K562 (cell line): ENCODE data around the gene KIAA0513. TPM values are rescaled to one million over a fixed set of nuclear protein-coding genes. Genes with fewer than 3 reads are reported as not detected.

Experiments used
- ATAC-seq: fragments of 200-7000 bp; cut with Tn5 transposase; 3 replicates; pipeline ENCODE4 v1.9.1; 2020; ENCODE audit warnings: moderate library complexity
- BruUV-seq: library from RNA; stranded (reverse); fragments of 400-500 nt; replicated peaks from 2 replicates; lab custom pipeline; 2021; lab: Mats Ljungman, UMichigan
- CTCF ChIA-PET: fragments of 300-600 bp; formaldehyde crosslinking; extraction: SDS; loops from one replicate; lab custom pipeline; 2021; ENCODE audit warnings: low intra/inter-chr PET ratio; lab: Yijun Ruan, JAX
- POLR2A ChIA-PET: fragments of 300-600, 350-650 bp; sonication (Branson Sonifier 250); formaldehyde crosslinking; extraction: SDS; loops from one replicate; lab custom pipeline; 2021; ENCODE audit warnings: antibody characterized with exemption, inconsistent platforms; lab: Yijun Ruan, JAX
- DNase-seq, 4 experiments: peaks; one replicate each; pipeline versions ENCODE4 v3.0.0 to v3.0.0-alpha.2; 2011 to 2018; ENCODE audit warnings: low spot score in 3 of 4, mixed read lengths in 3 of 4; ENCODE audit errors: extremely low read depth in 1 of 4
- FAIRE-seq: peaks from 2 replicates; lab custom pipeline; 2011; peaks lifted over from hg19 to GRCh38; lab: Jason Lieb, UNC
- H2AFZ ChIP-seq: 2 replicates; pipeline ENCODE4 v1.6.0; 2011; ENCODE audit warnings: low read depth, low read length, control low read depth, inconsistent platforms
- H3K27ac ChIP-seq: fragments of 200-600 bp; 3 replicates; pipeline ENCODE4 v1.8.0; 2011; ENCODE audit warnings: low read depth, mild to moderate bottlenecking, control low read depth, inconsistent platforms, low read length, moderate library complexity, mixed read lengths; ENCODE audit errors: extremely low read depth
- H3K27me3 ChIP-seq, 2 experiments: fragments of 300-600 bp in 1 of 2; 2 replicates in 1 of 2; 3 replicates in 1 of 2; pipeline versions ENCODE4 v1.6.0 to v1.8.0; 2011; ENCODE audit warnings: inconsistent platforms in 2 of 2, low read length in 2 of 2, mild to moderate bottlenecking in 1 of 2, mixed read lengths in 1 of 2, moderate library complexity in 1 of 2; ENCODE audit not compliant: control insufficient read depth in 2 of 2, insufficient read depth in 2 of 2
- H3K36me3 ChIP-seq: fragments of 300-600 bp; 3 replicates; pipeline ENCODE4 v1.8.0; 2011; ENCODE audit warnings: mild to moderate bottlenecking, low read length, inconsistent platforms; ENCODE audit not compliant: control insufficient read depth, insufficient read depth
- H3K4me1 ChIP-seq, 2 experiments: fragments of 200-600 bp in 1 of 2; replicated peaks in 1 of 2; 2 replicates in 1 of 2; 3 replicates in 1 of 2; pipeline versions ENCODE4 v1.5.1 to v1.8.0; 2011; ENCODE audit warnings: inconsistent platforms in 2 of 2, low read length in 2 of 2, mild to moderate bottlenecking in 1 of 2, mixed read lengths in 1 of 2, moderate library complexity in 1 of 2; ENCODE audit not compliant: control insufficient read depth in 2 of 2, insufficient read depth in 2 of 2
- H3K4me2 ChIP-seq: 2 replicates; pipeline ENCODE4 v1.6.1; 2011; ENCODE audit warnings: low read length, control low read depth, inconsistent platforms, mixed read lengths; ENCODE audit not compliant: insufficient read depth
- H3K4me3 ChIP-seq: fragments of 200-600 bp; sonication (generic), shearing (Covaris generic); 2 replicates; pipeline ENCODE4 v1.5.1; 2016; ENCODE audit warnings: control low read depth, inconsistent platforms
- H3K79me2 ChIP-seq: fragments of 200-600 bp; 3 replicates; pipeline ENCODE4 v1.8.0; 2011; ENCODE audit warnings: low read length, inconsistent platforms; ENCODE audit not compliant: control insufficient read depth, insufficient read depth
- H3K9ac ChIP-seq, 2 experiments: 2 replicates each; pipeline versions ENCODE4 v1.6.0 to v1.6.1; 2011; ENCODE audit warnings: low read depth in 2 of 2, low read length in 2 of 2, control low read depth in 1 of 2, inconsistent platforms in 1 of 2, mild to moderate bottlenecking in 1 of 2, mixed read lengths in 1 of 2; ENCODE audit not compliant: insufficient read depth in 1 of 2
- H3K9me1 ChIP-seq: one replicate; pipeline ENCODE4 v1.6.0; 2011; ENCODE audit warnings: inconsistent platforms, mild to moderate bottlenecking, low read length, moderate library complexity; ENCODE audit not compliant: control insufficient read depth, insufficient read depth
- H3K9me3 ChIP-seq: replicated peaks from 2 replicates; pipeline ENCODE4 v1.5.1; 2011; ENCODE audit warnings: low read depth, low read length, inconsistent platforms; ENCODE audit not compliant: control insufficient read depth, insufficient read depth
- H4K20me1 ChIP-seq: replicated peaks from 2 replicates; pipeline ENCODE4 v1.6.1; 2011; ENCODE audit warnings: low read length, inconsistent platforms, mixed read lengths; ENCODE audit not compliant: control insufficient read depth, insufficient read depth
- HDAC3 ChIP-seq: fragments of 450-650 bp; IDR thresholded peaks from 2 replicates; pipeline ENCODE4 v1.6.1; 2018; ENCODE audit warnings: borderline replicate concordance, mild to moderate bottlenecking, moderate library complexity; ENCODE audit not compliant: partially characterized antibody
- MEIS2 ChIP-seq: fragments of 450-650 bp; IDR thresholded peaks from 2 replicates; pipeline ENCODE4 v1.6.1; 2014; ENCODE audit warnings: mild to moderate bottlenecking; ENCODE audit not compliant: partially characterized antibody
- MYBL2 ChIP-seq, 2 experiments: fragments of 450-650 bp in 1 of 2; sonication (generic) in 1 of 2; formaldehyde crosslinking in 1 of 2; IDR thresholded peaks; 2 replicates each; pipeline versions ENCODE4 v1.6.1 to v1.8.1; 2017 to 2022; ENCODE audit warnings: borderline replicate concordance in 1 of 2, inconsistent platforms in 1 of 2, low read depth in 1 of 2, mild to moderate bottlenecking in 1 of 2, missing genetic modification reagents in 1 of 2, moderate library complexity in 1 of 2
- NFE2L1 ChIP-seq: fragments of 450-650 bp; IDR thresholded peaks from 2 replicates; pipeline ENCODE4 v1.6.1; 2016; ENCODE audit warnings: missing genetic modification characterization, low read depth, mild to moderate bottlenecking, missing compliant biosample characterization, moderate library complexity, borderline replicate concordance
- ZNF696 ChIP-seq: fragments of 250-450 bp; sonication (Bioruptor Pico); conservative IDR thresholded peaks from 2 replicates; pipeline ENCODE4 v1.4.0; 2020; ENCODE audit warnings: mild to moderate bottlenecking, moderate library complexity
- WGBS: fragments of 100-300 bp; shearing (Covaris generic); methylation state at CpG from one replicate; pipeline ENCODE4 v1.1.6; 2016; ENCODE audit warnings: low coverage, mixed read lengths; ENCODE audit not compliant: insufficient coverage; ENCODE audit errors: missing lambda C conversion rate; 5-methylcytosine and 5-hydroxymethylcytosine counted together
- in situ Hi-C: fragments of 300-500 bp; cut with MboI; formaldehyde crosslinking; loops from 4 replicates; pipeline ENCODE4 v1.15.0; 2018; ENCODE audit warnings: inconsistent platforms, mixed read lengths
- intact Hi-C: fragments of 100-400 bp; cut with micrococcal nuclease; formaldehyde crosslinking; loops from 2 replicates; pipeline ENCODE4 v1.14.2; 2022
- polyA plus RNA-seq, 8 experiments: library from polyadenylated mRNA; depleted of rRNA in 4 of 8; stranded (reverse) in 5 of 8; unstranded in 3 of 8; fragments of >200 nt; fragmentation: Nextera tagmentation in 2 of 8; fragmentation: Illumina TruSeq in 1 of 8; extraction: Ambion mirVana in 2 of 8; extraction: Trizol in 1 of 8; gene quantifications; 2 replicates each; pipeline versions ENCODE4 v1.2.1 to v1.2.3, GENCODE V29; 2011 to 2014; ENCODE audit warnings: inconsistent platforms in 1 of 8, missing spikeins in 1 of 8
- total RNA-seq, 7 experiments: library from RNA; depleted of rRNA in 6 of 7; stranded (reverse); fragments of >200 nt in 6 of 7; fragmentation: Illumina TruSeq in 2 of 7; extraction: Trizol in 2 of 7; gene quantifications; 2 replicates each; pipeline versions ENCODE4 v1.2.1 to v1.2.3, GENCODE V29; 2011 to 2021; ENCODE audit warnings: low replicate concordance in 1 of 7
- TF ChIP-seq, protein P1 (sequence below): fragments of 250-450 bp; sonication (Bioruptor Pico); IDR thresholded peaks from 2 replicates; pipeline ENCODE4 v1.8.0; 2022; ENCODE audit warnings: inconsistent platforms
- TF ChIP-seq, protein P2 (sequence below), 2 experiments: fragments of 450-650 bp; IDR thresholded peaks; 2 replicates each; pipeline ENCODE4 v1.6.1; 2018; ENCODE audit warnings: mild to moderate bottlenecking in 2 of 2, low read depth in 1 of 2; ENCODE audit not compliant: partially characterized antibody in 2 of 2
- TF ChIP-seq, protein P3 (sequence below), 2 experiments: IDR thresholded peaks in 1 of 2; conservative IDR thresholded peaks in 1 of 2; 2 replicates each; pipeline ENCODE4 v1.6.1; 2016; ENCODE audit warnings: low read depth in 2 of 2, mild to moderate bottlenecking in 1 of 2, missing compliant biosample characterization in 1 of 2, missing genetic modification characterization in 1 of 2, moderate library complexity in 1 of 2
- TF ChIP-seq, protein P4 (sequence below): IDR thresholded peaks from 2 replicates; pipeline ENCODE4 v1.6.1; 2016; ENCODE audit warnings: missing genetic modification characterization, missing compliant biosample characterization

KIAA0513 gene
- total and polyA plus RNA-seq, 9 of the 15 experiments (the other 6 are each of a cell fraction or from before 2014, with no cell fraction given), result 0.18 to 13.7 (median 10.2) TPM

DNA sequence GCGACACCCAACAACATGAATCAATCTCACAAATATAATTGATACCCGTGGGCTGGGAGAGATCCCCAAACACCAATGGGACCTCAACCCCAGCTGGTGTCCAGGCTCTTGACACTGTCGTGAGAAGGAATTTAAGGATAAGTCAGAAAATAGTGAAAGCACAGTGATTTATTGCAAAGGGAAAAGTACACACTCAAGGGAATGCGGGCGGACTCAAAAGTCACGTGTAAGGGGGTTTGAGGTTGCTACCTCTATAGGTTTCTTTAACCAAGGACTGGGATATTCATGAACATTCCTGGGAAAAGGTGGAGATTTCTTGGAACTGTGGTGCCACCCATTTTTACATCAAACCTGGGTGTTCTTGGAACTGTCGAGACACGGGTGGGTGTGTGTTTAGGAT, 10.0 kb upstream of the KIAA0513 start:
- ChIA-PET CTCF (no interaction called here), POLR2A (no interaction called here)
- 16% methylated on average over 8 of the region's 8 CpGs for WGBS
- Histone ChIP-seq H3K9me1 (no peaks in the 10 kb centered on the region), H3K9me3 (no peaks in the 10 kb centered on the region), H3K27me3 (peaks cover 6 to 12% of the 10 kb centered on the region in 2 experiments; a peak in 4 of 5 replicates), H4K20me1 (no peaks in the 10 kb centered on the region), H2AFZ (no peak overlapping the region), H3K9ac (no peak overlapping the region), H3K4me1 (peaks cover 0 to 9% of the 10 kb centered on the region in 2 experiments; a peak in 4 of 5 replicates), H3K27ac (no peak overlapping the region), H3K36me3 (no peaks in the 10 kb centered on the region), H3K4me2 (no peak overlapping the region), H3K4me3 (no peak overlapping the region), H3K79me2 (no peaks in the 10 kb centered on the region)
- no peak for DNase-seq
- intact Hi-C loops, result no loop called here
- FAIRE-seq, result no peak
- BruUV-seq, result no TSS peak
- ATAC-seq, result no peak
- in situ Hi-C loops, result no loop called here
- TF ChIP-seq, protein P1, sequence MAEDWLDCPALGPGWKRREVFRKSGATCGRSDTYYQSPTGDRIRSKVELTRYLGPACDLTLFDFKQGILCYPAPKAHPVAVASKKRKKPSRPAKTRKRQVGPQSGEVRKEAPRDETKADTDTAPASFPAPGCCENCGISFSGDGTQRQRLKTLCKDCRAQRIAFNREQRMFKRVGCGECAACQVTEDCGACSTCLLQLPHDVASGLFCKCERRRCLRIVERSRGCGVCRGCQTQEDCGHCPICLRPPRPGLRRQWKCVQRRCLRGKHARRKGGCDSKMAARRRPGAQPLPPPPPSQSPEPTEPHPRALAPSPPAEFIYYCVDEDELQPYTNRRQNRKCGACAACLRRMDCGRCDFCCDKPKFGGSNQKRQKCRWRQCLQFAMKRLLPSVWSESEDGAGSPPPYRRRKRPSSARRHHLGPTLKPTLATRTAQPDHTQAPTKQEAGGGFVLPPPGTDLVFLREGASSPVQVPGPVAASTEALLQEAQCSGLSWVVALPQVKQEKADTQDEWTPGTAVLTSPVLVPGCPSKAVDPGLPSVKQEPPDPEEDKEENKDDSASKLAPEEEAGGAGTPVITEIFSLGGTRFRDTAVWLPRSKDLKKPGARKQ (CRISPR knock-in tag), result no peak
- TF ChIP-seq MYBL2 (IDR thresholded peaks at IDR 0.05; ENCODE audit: low read depth) (no peak), MYBL2 (CRISPR knock-in tag; IDR thresholded peaks at IDR 0.05; ENCODE audit: borderline replicate concordance) (no peak), NFE2L1 (no peak), MEIS2 (peak; percentile 75), ZNF696 (CRISPR knock-in tag) (no peak), HDAC3 (no peak)
- TF ChIP-seq, protein P2, sequence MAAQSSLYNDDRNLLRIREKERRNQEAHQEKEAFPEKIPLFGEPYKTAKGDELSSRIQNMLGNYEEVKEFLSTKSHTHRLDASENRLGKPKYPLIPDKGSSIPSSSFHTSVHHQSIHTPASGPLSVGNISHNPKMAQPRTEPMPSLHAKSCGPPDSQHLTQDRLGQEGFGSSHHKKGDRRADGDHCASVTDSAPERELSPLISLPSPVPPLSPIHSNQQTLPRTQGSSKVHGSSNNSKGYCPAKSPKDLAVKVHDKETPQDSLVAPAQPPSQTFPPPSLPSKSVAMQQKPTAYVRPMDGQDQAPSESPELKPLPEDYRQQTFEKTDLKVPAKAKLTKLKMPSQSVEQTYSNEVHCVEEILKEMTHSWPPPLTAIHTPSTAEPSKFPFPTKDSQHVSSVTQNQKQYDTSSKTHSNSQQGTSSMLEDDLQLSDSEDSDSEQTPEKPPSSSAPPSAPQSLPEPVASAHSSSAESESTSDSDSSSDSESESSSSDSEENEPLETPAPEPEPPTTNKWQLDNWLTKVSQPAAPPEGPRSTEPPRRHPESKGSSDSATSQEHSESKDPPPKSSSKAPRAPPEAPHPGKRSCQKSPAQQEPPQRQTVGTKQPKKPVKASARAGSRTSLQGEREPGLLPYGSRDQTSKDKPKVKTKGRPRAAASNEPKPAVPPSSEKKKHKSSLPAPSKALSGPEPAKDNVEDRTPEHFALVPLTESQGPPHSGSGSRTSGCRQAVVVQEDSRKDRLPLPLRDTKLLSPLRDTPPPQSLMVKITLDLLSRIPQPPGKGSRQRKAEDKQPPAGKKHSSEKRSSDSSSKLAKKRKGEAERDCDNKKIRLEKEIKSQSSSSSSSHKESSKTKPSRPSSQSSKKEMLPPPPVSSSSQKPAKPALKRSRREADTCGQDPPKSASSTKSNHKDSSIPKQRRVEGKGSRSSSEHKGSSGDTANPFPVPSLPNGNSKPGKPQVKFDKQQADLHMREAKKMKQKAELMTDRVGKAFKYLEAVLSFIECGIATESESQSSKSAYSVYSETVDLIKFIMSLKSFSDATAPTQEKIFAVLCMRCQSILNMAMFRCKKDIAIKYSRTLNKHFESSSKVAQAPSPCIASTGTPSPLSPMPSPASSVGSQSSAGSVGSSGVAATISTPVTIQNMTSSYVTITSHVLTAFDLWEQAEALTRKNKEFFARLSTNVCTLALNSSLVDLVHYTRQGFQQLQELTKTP (IDR thresholded peaks at IDR 0.05; ENCODE audit: low read depth in 1 of 2, partially characterized antibody in 2 of 2), result no peak
- TF ChIP-seq, protein P3, sequence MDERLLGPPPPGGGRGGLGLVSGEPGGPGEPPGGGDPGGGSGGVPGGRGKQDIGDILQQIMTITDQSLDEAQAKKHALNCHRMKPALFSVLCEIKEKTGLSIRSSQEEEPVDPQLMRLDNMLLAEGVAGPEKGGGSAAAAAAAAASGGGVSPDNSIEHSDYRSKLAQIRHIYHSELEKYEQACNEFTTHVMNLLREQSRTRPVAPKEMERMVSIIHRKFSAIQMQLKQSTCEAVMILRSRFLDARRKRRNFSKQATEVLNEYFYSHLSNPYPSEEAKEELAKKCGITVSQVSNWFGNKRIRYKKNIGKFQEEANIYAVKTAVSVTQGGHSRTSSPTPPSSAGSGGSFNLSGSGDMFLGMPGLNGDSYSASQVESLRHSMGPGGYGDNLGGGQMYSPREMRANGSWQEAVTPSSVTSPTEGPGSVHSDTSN (CRISPR knock-in tag; IDR thresholded peaks at IDR 0.05; ENCODE audit: low read depth), result no peak
- TF ChIP-seq, protein P3 (tag; conservative IDR thresholded peaks at IDR 0.05; ENCODE audit: low read depth), result peak; percentile 68
- TF ChIP-seq, protein P4, sequence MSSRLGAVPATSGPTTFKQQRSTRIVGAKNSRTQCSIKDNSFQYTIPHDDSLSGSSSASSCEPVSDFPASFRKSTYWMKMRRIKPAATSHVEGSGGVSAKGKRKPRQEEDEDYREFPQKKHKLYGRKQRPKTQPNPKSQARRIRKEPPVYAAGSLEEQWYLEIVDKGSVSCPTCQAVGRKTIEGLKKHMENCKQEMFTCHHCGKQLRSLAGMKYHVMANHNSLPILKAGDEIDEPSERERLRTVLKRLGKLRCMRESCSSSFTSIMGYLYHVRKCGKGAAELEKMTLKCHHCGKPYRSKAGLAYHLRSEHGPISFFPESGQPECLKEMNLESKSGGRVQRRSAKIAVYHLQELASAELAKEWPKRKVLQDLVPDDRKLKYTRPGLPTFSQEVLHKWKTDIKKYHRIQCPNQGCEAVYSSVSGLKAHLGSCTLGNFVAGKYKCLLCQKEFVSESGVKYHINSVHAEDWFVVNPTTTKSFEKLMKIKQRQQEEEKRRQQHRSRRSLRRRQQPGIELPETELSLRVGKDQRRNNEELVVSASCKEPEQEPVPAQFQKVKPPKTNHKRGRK (tag), result no peak
